ENCODE data around the gene COX19. TPM values are rescaled to one million over a fixed set of nuclear protein-coding genes. Genes with fewer than 3 reads are reported as not detected.

The COX19 gene
- total and polyA plus RNA-seq, 2 experiments from 2014 or later: 11.7 to 12.6 TPM

DNA sequence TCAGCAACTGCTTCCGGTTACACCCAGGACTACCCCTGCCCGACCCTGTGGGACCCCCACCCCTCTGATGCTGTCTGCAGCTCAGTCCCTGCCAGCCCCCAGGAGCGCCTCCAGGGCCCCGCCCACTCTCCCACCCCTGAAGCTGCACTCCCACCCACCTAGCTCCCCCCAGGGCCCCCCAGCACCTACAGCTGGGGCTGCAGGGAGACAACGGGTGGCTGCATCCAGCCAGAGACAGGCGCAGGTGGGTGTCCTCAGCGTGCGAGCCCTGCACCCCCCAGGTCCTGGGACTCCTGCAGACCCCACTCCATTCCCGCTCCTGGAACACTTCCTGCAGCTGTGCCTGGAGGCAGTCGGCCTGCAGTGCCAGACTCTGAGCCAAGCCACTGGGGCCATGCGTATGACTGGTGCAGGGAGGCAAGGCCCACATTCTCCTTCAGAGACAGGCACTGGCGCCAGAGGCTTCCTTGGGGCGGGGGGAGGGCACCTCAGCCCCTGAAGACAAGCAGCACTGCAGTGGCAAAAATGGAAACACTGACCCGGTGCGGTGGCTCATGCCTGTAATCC lies 13.7 kb upstream of the COX19 start (continued):
- TF ChIP-seq ETS1 (IDR thresholded peaks at IDR 0.05): no peak
- no peak for TF ChIP-seq CREB1 (CRISPR knock-in tag; IDR thresholded peaks at IDR 0.05; ENCODE audit: low read depth)
- TF ChIP-seq POLR2AphosphoS5 (IDR thresholded peaks at IDR 0.05; ENCODE audit: low read depth): no peak
- TF ChIP-seq ZNF331 (CRISPR knock-in tag; IDR thresholded peaks at IDR 0.05; ENCODE audit: low read depth): no peak

DNA sequence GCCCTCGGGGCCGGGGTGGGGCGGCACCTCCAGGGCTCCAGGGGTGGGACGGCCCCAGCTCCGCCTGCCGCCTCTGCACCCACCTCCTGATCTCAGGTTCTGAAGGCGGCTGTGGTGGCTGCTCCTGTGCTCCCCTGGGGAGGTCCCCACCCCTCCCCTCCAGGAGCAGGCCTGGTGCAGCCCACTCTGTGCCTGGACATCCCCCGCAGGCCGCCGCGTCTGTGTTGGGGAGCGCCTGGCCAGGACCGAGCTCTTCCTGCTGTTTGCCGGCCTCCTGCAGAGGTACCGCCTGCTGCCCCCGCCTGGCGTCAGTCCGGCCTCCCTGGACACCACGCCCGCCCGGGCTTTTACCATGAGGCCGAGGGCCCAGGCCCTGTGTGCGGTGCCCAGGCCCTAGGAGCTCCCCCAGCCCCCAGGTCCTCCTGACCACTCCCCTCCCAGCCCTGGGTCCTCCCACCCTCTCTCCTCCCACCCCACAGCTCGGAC lies 13.1 kb upstream of the COX19 start:
- H3F3A ChIP-seq (replicated peaks; ENCODE audit: low read depth): no peaks in the 10 kb centered on the region
- H3K9me2 ChIP-seq (ENCODE audit: insufficient read depth): no peaks in the 10 kb centered on the region
- H3K27me3 ChIP-seq (ENCODE audit: insufficient read depth): no peaks in the 10 kb centered on the region
- H2AFZ ChIP-seq: no peak overlapping the region
- H3K4me1 Mint-ChIP-seq: no peaks in the 10 kb centered on the region
- H3K4me1 ChIP-seq (ENCODE audit: insufficient read depth): no peaks in the 10 kb centered on the region
- no peaks in the 10 kb centered on the region for H3K9me3 Mint-ChIP-seq
- no peak for DNase-seq (ENCODE audit: low spot score)
- no peak overlapping the region for H3K4me2 ChIP-seq
- TF ChIP-seq REST (IDR thresholded peaks at IDR 0.05; ENCODE audit: unreplicated experiment) (no peak), ZNF462 (CRISPR knock-in tag; IDR thresholded peaks at IDR 0.05) (no peak), POLR2AphosphoS5 (IDR thresholded peaks at IDR 0.05; ENCODE audit: low read depth) (no peak), ZNF331 (CRISPR knock-in tag; IDR thresholded peaks at IDR 0.05; ENCODE audit: low read depth) (no peak), EZH2phosphoT487 (IDR thresholded peaks at IDR 0.05; ENCODE audit: unreplicated experiment) (no peak)
- TF ChIP-seq, protein P1, sequence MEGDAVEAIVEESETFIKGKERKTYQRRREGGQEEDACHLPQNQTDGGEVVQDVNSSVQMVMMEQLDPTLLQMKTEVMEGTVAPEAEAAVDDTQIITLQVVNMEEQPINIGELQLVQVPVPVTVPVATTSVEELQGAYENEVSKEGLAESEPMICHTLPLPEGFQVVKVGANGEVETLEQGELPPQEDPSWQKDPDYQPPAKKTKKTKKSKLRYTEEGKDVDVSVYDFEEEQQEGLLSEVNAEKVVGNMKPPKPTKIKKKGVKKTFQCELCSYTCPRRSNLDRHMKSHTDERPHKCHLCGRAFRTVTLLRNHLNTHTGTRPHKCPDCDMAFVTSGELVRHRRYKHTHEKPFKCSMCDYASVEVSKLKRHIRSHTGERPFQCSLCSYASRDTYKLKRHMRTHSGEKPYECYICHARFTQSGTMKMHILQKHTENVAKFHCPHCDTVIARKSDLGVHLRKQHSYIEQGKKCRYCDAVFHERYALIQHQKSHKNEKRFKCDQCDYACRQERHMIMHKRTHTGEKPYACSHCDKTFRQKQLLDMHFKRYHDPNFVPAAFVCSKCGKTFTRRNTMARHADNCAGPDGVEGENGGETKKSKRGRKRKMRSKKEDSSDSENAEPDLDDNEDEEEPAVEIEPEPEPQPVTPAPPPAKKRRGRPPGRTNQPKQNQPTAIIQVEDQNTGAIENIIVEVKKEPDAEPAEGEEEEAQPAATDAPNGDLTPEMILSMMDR (conservative IDR thresholded peaks at IDR 0.05; ENCODE audit: low read depth in 2 of 2): no peak
- no peaks in the 10 kb centered on the region for H4K20me1 ChIP-seq (replicated peaks; ENCODE audit: insufficient read depth)
- H3K4me3 ChIP-seq: no peak overlapping the region
- peaks cover 14% of the 10 kb centered on the region for H3K27me3 Mint-ChIP-seq (ENCODE audit: insufficient read depth, low read depth, poor library complexity)
- no peak; the same call in 1 of the 3 replicates for ATAC-seq
- no peaks in the 10 kb centered on the region for H3K36me3 ChIP-seq (ENCODE audit: insufficient read depth)
- no peak overlapping the region for H3K27ac Mint-ChIP-seq
- H3K79me2 ChIP-seq (replicated peaks; ENCODE audit: insufficient read depth): no peaks in the 10 kb centered on the region
- no peak overlapping the region for H3K4me3 Mint-ChIP-seq
- H3K36me3 Mint-ChIP-seq (ENCODE audit: low read depth): no peaks in the 10 kb centered on the region
- no peak overlapping the region for H3K27ac ChIP-seq (ENCODE audit: low read depth)
